ENCODE measurements around the gene RNASE11.
"Not testable (repeated sequence)": the region's sequence is repeated elsewhere in the genome, so short reads cannot be mapped to it uniquely, and the experiment has no call there.

Gene RNASE11

DNA sequence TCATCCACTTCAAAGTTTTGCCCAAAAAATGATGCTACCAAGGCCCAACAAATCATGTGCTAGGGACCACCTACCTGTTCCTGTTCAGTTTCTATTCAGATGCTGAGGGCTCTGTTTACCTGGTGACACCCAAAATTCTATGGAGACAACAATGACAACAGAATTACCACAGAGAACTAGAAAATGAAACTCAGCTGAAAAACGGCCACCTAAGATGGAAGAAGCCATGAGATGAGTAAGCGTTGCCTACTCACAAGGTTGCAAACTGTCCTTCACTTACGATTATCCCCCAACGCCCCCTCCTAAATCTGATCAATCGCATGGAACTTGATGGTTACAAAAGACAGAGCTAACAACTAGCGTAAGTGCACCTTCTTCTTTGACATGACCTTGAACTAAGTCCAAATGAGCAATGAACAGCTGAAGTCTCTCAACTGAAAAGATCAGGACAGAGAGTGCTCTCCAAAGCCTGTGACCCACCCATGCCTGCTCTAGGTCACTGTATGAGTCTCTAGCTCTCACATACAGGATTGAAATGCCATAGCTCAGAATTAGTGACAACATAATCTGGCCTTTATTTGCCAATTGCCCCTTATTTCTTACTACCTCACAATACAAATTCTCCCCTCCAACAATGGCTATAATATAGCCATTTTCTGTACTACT, at the start of gene RNASE11:
TSS of gene RNASE11 (minus strand) at position 513 of the 666 bp plus-strand sequence.
- DNase-seq (ENCODE audit: low read depth): no peak

DNA sequence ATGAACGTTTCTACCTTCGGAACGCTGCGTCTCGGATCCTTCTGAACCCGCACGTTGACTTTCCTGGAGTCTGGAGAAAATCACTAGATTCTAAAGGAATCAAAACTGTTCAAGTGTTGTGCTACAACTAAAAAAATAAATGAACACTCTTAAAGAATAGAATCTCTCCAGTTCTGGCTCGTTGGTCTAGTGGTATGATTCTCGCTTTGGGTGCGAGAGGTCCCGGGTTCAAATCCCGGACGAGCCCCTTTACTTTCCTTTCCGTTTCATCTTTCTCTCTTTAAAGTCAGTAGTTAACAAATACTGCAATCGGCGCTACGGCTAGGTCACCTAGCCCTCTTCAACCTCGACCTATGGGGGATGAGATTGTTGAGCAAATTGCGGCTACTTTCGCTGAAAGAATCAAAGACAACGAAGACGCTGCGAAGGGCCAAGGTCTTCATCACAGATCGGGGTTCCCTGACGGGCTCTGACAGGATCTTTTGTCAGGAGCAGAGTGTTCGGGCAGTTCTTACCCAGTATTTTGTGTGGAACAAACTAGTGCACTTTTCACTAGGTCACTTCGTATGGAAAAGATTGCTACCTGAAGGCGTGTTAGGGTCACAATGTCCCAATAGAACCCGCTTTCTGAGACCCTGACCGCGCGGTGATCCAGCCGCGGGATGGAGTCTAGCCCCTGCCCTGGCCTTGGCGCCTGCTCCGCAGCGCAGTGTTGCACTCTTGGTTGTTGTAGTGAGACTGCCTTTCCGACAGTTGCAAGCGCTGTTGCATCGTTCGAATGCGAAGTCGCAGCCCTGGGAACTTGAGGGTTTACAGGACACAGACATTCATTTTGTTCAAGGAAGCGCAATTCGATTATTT, 45.3 kb upstream of the RNASE11 start:
- DNase-seq (ENCODE audit: low read depth): peak; percentile 50

- no peak for DNase-seq (ENCODE audit: low read depth)
These were observed 44.6 kb upstream of the RNASE11 start for GRCh38 chr14:20632448-20632830.

GRCh38 chr14:20631880-20632389, 44.1 kb upstream of the RNASE11 start:
- DNase-seq (ENCODE audit: low read depth): peak; percentile 52

DNA sequence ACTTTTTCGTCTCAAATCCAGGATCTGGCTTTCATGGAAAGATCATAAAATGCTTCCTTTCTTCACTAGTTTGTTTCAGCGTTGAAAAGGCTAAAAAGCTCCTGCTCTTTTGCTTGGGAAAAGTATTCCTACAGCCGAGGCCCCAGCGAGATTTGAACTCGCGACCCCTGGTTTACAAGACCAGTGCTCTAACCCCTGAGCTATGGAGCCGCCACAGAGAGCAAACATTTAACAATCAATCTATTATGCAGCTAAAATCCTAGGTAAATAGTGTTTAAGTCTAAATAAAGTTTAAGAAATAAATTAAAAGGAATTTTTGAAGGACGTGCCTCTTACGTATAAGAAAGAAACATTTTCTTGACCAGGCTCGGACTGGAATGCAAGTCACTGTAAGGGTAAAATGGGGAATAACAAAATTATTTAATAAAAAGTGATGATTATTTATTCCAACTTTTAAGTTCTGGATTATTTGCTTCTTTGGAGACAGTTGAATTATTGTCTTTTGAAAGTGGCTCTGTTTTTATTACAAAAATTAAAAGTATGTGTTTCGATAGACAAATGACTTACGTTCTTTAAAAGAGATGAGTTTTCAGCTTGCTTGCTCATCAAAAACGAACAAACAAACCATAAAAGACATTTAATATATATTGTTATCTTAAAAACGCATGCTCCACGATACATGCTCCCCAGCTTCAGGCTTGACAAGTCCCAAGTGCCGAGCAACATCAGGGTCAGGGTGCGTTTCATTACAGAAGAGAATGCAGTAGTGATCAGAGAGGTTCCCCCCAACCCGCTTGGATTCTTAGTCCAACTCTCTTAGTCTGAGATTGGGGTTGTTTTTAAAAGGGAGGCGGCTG, 43.5 kb upstream of the RNASE11 start:
- DNase-seq (ENCODE audit: low read depth): no peak

DNA sequence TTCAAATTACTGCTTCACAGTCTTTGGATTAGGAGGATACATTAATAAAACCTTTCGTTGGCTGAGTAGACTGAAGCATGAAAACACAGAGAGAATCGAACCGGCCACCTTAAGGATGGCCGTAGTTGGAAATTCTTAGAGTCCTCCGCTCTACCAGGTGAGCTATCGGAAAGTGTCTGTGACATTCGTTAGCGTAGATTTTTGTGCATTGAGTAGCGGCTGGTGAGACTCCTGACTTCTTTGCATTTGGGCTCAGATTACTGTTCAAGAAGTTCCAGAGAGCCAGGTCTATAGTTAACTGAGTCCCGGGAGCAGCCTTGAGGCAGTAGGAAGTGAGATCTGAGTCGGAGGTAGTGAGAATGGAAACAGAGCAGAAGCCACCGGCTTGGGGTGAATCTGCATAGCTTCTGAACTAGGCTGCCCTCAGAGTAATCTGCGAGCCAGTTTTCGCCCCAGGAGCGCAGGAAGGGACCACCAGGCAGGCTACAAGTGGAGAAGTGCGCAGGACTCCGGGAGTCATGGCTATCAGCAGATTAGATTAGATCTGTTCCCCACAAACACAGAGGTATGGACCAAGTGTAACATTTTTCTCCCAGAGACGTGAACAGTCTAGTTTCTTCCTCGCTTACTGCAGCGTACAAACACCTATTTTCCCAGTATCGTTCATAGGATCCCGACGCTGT, 42.7 kb upstream of the RNASE11 start:
- DNase-seq (ENCODE audit: low read depth): no peak

- DNase-seq (ENCODE audit: low read depth): no peak
These were observed 40.5 kb upstream of the RNASE11 start for GRCh38 chr14:20628063-20628854.

DNA sequence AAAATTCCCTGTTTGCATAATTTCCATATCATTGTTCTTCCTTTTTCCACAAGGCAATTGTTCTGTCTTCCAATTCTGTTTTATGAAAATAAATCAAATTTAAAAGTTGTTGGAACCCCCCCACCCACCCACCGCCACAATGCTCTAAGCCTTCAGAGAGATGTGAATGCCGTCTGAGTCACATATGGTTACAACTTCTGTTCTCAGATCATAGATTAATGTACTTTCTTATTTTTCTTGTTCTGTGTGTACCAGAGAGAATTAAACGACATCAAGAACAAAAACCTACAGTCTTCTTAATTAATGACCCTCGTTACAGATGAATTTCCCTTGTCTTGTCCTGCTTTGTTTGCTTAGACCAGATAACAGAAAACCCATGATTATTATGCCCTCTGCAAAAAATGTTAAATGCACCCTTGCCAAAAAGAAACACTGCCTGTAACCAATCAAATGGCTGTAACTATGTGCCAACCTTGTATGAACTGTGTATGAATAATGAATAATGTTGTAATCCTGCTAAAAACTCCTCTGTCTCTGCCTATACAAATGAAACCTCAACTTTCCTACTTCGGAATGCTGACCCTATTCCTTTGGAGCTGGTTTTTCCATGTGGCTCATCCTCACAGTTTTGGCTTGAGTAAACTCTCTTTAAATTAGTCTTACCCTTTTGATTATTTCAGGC, 39.7 kb upstream of the RNASE11 start:
- peak; percentile 21 for DNase-seq (ENCODE audit: low read depth)

- no peak for DNase-seq (ENCODE audit: low read depth)
These were observed 38.5 kb upstream of the RNASE11 start for GRCh38 chr14:20626274-20626673.

- no peak for DNase-seq (ENCODE audit: low read depth)
These were observed 36.8 kb upstream of the RNASE11 start for GRCh38 chr14:20624495-20625070.

DNA sequence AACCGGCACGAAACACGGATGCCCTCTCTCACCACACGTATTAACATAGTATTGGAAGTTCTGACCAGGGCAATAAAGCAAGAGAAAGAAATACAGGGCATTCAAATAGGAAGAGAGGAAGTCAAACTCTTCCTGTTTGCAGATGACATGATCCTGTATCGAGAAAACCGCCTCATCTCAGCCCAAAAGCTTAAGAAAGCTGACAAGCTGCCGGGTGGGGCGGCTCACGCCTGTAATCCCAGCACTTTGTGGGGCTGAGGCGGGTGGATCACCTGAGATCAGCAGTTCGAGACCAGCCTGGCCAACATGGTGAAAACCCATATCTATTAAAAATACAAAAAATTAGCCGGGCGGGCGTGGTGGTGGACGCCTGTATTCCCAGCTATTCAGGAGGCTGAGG, 36.0 kb upstream of the RNASE11 start:
- DNase-seq (ENCODE audit: low read depth): no peak

DNA sequence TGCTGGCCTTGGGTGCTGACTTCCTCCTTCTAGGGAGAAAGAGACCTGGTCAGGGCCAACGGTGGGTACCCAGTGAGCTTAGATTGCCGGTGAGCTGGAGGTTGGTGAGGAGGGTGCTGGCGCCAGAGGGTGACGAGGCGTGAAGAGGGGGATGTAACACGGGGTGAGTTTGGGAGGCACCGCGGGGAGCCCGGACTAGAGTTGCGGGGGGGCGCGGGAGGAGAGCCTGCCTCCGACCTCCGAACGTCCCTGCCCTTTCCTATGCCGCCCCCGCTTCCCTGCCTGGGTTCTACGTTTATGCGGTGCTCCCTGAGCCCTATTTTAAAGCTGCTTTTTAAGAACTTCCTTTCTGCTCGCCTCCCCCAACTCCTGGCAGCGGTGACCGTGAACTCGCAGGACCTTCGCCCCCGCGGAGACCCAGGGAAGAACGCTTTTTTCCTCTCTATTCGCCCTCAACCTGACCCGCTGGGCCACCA, 35.1 kb upstream of the RNASE11 start:
- DNase-seq (ENCODE audit: low read depth): no peak

DNA sequence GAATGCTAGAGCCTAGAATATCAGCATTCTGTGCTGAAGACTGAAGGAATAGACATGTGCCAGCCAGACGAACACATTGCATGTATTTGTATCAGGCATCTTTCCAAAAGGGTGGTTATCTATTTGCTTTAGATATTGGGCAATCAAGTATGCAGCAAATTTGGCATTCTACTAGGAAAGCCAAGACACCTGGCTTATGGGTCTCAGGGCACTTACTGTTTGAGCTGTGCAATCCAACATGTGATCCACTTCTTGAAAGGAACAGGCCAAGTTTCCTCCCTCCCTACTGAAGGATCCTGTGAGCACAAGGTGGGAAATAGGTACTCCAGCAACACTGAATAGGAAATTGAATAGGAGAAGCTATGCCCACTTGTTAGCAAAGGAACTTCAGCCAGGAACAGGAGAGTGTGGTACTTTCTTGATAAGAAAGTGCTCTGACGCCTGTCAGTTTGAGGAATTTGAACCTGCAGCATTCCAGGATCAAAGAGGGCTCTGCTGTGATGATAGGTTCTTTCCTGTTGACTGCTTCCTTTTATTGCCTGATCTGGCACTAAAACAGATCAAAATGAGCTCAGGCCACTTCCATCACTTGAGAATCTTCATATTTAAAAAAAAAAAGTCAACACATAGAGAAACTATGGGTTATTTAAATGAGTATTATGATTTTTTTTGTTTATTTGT, 33.1 kb upstream of the RNASE11 start:
- no peak for DNase-seq (ENCODE audit: low read depth)

DNA sequence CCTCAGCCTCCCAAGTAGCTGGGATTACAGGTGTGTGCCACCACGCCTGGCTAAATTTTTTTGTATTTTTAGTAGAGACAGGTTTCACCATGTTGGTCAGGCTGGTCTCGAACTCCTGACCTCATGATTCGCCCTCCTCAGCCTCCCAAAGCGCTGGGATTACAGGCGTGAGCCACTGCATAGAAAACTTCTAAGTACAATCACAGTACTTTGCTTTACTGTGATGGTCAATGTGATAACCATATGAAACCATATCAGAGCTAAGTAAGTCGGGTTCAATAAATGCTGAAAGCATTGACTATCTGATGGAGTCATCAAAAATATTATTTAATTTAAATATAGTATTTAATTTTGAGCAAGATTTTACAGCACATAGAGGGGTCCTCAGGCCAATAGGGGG, 31.9 kb upstream of the RNASE11 start:
- DNase-seq (ENCODE audit: low read depth): not testable (repeated sequence)

DNA sequence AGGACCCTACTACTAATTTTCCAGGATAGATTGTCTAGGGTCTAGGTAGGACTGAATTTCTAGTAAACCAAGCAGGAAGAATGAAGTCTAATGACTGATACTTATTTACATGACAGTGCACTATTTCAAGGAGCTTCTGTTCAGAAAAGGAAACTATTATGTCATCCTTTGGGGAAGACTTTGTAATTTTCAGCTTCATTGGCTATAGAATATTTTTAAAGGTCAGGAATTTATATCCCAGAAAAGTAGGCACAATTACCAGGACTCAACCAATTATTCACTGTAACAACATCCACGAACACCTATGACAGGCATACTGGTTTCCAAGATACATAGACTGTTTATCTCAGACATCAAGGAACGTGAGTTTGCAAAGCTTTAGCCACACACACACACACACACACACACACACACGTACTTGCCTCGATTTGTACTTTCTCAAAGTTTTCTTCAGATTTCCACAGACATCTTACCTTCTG, 30.5 kb upstream of the RNASE11 start:
- DNase-seq (ENCODE audit: low read depth): no peak

DNA sequence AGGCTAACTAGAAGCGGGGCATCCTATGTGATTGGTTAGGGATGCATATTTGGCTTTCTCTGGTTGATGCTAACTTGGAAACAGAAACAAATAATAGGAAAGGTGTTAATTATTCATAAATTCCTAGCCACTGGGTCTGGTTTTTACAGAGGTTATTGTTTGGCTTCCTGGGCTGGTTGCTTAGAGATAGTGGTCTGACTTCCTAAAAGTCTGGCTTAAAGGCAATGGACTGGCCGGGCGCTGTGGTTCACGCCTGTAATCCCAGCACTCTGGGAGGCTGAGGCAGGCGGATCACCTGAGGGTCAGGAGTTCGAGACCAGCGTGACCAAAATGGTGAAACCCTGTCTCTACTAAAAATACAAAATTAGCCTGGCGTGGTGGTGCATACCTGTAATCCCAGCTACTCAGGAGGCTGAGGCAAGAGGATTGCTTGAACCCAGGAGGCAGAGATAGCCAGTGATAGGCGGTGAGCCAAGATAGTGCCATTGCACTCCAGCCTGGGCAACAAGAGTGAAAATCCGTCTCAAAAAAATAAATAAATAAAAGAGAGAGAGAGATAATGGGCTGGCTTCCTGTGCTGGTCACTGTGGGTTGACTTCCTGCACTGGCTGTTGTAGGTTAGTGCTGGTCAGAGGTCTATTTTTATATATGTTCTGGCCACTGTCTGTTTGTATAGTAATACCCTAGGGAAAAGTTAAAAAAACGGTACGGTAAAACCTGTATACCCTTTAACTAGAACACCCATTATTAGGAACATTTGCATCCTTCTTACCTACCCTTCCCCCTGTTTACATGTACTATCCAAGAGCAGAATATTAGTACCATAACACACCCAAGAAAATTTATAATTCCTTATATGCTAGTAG, 29.6 kb upstream of the RNASE11 start:
- DNase-seq (ENCODE audit: low read depth): no peak

DNA sequence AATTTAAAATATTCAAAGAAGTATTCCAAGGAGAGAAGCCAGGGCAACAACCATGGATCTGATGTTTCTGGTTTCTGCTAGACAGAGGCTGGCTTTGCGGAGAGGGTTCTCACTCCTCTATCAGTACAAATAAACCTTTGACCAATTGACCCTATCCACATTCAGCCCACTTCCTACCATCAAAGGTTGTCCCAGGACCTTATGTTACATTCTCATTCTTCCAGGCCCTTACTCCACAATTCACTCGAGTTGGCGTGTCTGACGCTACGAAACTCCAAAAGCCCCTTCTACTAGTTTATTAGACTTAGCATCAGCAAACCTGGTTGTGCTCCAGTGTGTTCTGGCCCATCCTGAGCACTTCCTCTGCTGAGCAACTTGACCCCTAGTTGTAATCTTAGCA, 28.2 kb upstream of the RNASE11 start:
- DNase-seq (ENCODE audit: low read depth): no peak

All from stromal cell of bone marrow (primary cell).